Measurements from ENCODE around the gene SLIT2.

SLIT2 gene

GRCh38 chr4:20301161-20301560, 49.5 kb downstream of the SLIT2 start:
- Histone ChIP-seq H2BK15ac (ENCODE audit: low read depth, poor library complexity, severe bottlenecking) (no peak overlapping the region), H3K9ac (ENCODE audit: low read length) (no peak overlapping the region), H3K9me3 (ENCODE audit: control insufficient read depth, low read length) (no peaks in the 10 kb centered on the region), H2AK5ac (ENCODE audit: low read length, severe bottlenecking) (no peak overlapping the region), H3K4me2 (ENCODE audit: low read length, poor library complexity, severe bottlenecking) (no peak overlapping the region), H2BK120ac (ENCODE audit: low read depth, low read length) (no peak overlapping the region), H4K91ac (ENCODE audit: low read length) (no peak overlapping the region), H3K23ac (ENCODE audit: low read length in 2 of 2) (no peak overlapping the region), H3K4me1 (ENCODE audit: control insufficient read depth, insufficient read depth, low read depth, low read length) (no peaks in the 10 kb centered on the region), H3K14ac (ENCODE audit: low read length in 2 of 2) (no peak overlapping the region), H2BK5ac (ENCODE audit: low read depth, low read length, poor library complexity, severe bottlenecking) (no peak overlapping the region), H3K4me3 (ENCODE audit: insufficient read depth in 1 of 2, low read depth in 1 of 2, low read length in 2 of 2) (no peak overlapping the region), H3K4ac (ENCODE audit: low read depth in 1 of 2, low read length in 2 of 2) (no peak overlapping the region), H2BK12ac (ENCODE audit: low read length in 2 of 2) (no peak overlapping the region), H3K27ac (ENCODE audit: low read length, poor library complexity, severe bottlenecking) (no peak overlapping the region), H3K36me3 (ENCODE audit: control insufficient read depth in 1 of 2, insufficient read depth in 2 of 2, low read depth in 1 of 2, low read length in 2 of 2) (no peaks in the 10 kb centered on the region), H3K18ac (ENCODE audit: low read depth in 1 of 2, low read length in 2 of 2) (no peak overlapping the region), H3K79me1 (replicated peaks; ENCODE audit: low read length, poor library complexity, severe bottlenecking) (no peaks in the 10 kb centered on the region), H2AFZ (ENCODE audit: low read depth, low read length) (no peak overlapping the region), H3K27me3 (ENCODE audit: control insufficient read depth in 1 of 2, insufficient read depth in 1 of 2, low read length in 2 of 2) (no peaks in the 10 kb centered on the region), H4K8ac (ENCODE audit: low read length) (no peak overlapping the region)
- 77% methylated on average over 1 of the region's 2 CpGs for WGBS
- DNase-seq = no peak

Measured in mesenchymal stem cell (in vitro differentiated cells and primary cell).